NCI-H1048 (cell line): Measurements from ENCODE around the gene SLC25A34.

Experiments
- DNase-seq: peaks from one replicate; lab custom pipeline; 2025; lab: John Stamatoyannopoulos, UW

SLC25A34 gene

DNA sequence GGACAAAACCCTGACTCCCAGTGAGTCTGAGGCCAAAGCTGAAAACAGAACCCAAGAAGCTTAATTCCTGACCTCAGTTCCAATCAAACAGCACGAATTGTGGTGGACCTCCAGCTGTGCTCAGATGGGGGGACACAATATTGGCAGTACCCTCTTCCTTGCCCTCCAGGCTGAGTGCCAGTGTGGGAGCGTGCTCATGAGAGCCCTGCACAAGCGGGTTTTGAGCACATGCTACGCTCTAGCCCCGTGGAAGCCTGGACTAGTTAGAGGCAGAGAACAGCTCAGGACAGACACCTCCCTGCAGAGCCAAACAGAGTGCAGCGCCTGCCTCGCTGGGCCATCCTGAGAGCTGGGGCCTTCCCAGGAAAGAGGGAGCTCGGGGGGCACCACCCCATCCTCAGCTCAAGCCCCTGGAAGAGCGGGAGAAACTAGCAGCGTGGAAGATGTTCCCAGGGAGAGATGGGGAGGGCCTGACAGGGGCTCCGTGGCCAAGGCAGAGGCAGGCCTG, 2.8 kb upstream of the SLC25A34 start:
- DNase-seq = no peak

DNA sequence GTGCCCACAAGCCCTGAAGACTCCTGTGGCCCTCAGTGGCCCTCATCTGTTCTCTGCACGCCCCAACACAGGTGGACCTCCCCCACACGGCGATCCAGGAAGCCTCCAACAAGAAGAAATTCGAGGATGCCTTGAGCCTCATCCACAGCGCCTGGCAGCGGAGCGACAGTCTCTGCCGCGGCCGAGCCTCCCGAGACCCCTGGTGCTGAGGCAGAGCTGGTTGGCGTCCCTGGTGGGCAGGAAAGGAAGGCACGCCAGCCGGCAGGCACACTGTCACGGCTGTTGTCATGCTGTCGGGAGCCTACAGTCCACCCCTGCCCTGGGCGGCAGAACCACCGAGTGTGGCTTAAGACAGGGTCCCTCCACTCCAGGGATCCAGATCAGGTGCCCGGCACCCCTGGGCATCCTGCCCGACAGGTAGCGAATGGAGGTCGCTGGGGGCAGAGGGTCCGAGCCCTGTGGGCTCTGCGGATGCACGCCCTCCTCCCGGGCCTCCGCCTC, 2.3 kb upstream of the SLC25A34 start:
- no peak for DNase-seq

DNA sequence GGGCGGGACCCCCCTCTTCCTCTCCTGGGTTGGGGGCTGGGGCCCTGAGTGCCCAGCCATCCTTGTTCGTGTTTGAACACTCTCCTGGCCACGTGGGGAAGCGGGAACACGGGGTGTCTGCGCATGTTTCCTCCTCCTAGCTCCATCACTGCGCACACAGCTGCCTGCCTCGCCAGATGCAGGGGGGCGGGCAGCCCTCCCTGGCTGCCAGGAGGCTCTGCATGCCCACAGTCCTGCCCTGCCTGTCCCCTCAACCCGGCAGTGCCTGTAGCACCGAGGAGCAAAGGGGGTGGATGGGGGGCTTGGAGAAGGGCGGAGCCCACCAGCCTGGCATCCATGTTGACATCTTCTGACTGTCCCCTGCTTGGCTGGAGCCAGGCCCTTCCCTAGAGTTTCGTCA, 1.8 kb upstream of the SLC25A34 start:
- no peak for DNase-seq

DNA sequence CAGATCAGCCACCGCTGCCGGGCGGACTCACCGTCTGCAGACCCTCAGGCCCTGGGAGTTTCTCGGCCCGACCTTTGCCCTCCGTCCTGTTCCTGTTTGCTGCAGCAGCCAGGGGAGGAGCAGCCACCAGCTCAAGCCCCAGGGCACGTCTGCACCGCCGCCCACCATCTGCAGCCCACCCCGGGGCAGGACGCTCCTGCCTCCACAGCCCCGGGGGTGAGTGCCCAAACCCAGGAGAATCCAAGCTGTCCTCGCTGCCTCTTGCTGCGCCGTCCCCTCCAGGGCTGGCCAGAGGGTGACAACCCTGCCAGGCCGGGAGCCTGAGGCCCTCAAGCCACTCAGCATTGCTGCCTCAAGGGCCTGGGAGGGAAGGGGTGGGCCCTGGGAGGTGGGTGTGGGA, 1.2 kb upstream of the SLC25A34 start:
- DNase-seq = no peak

DNA sequence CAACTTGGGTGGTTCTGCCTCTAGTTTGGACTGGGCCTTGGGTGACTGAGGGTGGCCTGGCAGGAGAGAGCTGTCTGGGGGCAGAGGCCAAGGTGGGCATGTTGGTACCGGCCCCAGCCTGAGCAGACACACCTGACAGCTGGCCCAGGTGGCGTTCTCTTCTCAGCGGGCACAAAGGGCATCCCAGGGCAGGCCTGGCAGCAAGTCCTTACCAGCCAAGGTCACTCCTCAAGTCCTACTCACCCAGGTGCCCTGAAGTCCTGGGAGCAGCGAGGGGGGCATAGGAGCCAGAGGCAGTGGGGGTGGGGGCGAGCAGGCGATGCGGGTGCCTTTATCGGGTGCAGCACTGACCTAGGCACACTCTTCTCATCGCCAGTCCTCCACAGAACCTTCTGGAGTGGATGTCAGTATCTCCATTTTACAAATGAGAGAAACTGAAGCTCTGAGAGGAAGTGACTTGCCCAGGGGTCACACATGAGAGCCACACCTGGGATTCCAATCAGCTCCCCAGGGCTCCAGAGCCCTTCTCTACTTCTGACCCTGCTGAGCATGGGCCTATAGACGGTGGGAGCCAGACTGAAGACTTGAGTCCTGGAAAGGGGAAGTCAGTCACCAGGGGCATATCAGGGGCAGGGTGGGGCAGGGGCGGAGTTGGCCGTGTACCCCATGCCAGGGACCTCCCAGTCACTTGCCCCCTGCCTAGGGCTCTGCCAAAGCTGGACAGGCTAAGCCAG, 587 bp upstream of the SLC25A34 start:
- no peak for DNase-seq

DNA sequence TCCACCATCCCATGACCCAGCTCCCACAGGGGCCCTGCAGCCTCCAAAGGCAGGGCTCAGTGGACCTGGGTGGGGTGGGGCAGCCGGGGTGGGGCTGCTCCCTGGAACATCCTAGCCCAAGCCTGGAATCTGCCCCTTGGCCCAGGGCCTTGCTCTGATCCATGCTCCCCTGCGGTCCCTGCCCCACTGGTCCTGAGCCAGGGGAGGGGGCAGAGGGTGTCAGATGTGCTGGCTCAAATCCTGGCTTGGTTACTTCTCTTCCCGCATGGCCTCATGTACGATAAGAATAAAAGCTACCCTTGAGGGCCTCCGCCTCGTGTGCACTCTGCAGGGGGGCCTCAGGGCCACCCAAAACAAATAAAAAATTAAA, 819 bp downstream of the SLC25A34 start:
- DNase-seq = no peak

DNA sequence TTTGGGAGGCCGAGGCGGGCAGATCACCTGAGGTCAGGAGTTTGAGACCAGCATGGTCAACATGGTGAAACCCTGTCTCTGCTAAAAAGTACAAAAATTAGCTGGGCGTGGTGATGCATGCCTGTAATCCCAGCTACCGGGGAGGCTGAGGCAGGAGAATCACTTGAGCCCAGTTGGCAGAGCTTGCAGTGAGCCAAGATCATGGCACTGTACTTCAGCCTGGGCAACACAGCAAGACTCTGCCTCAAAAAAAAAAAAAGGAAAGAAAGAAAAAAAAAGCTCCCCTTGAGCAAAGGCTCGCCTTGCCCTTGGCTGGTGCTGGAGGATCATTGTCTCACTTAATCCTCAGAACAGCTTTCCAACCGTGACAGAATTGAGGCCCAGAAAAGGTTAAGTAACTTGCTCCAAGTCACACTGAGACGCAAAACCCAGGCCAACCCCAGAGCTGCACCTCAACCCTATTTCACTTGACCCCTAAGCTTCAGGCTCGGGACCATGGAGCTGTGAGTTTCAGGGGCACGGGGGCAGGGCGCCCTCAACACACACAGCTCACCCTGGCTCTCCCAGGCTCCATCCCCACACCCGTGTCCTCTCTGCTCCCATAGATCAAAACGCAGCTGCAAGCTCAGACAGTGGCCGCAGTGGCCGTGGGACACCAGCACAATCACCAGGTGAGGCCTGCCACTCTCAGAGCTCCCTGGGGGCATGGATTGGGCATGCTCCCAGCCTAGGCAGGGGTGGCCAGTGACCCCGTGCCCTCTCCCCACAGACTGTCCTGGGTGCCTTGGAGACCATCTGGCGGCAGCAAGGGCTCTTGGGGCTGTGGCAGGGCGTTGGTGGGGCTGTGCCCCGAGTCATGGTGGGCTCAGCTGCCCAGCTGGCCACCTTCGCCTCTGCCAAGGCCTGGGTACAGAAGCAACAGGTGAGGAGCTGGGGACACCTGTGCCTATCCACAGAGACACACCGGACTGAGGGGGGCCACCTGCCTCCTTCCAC, 1.6 kb downstream of the SLC25A34 start:
- no peak for DNase-seq

DNA sequence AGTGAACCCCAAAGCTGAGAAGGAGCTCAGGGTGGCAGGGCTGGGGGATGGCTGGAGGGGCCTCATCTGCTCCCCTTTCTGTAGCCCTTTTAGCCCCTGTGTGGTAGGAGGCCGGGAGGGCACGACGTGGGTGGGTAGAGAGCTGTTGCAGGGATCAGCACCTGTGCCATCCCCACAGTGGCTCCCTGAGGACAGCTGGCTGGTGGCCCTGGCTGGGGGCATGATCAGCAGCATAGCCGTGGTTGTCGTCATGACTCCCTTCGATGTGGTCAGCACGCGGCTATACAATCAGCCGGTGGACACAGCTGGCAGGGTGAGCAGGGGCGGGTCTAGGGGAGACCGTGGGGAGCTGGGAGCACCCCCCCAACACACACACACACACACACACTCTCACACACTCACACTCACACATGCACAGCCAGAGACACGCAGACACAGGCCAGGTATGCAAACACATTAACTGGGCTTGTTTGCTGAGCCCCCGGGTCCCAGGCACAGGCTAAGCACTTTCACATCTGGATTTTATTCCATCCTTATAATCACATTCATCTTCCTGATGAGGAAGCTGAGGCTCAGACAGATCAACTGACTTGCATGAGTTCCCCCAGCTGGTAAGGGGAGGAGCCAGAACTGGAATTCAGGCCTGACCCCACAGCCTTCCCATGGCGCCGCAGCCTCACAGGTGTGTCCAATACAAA, 2.5 kb downstream of the SLC25A34 start:
- DNase-seq = no peak

DNA sequence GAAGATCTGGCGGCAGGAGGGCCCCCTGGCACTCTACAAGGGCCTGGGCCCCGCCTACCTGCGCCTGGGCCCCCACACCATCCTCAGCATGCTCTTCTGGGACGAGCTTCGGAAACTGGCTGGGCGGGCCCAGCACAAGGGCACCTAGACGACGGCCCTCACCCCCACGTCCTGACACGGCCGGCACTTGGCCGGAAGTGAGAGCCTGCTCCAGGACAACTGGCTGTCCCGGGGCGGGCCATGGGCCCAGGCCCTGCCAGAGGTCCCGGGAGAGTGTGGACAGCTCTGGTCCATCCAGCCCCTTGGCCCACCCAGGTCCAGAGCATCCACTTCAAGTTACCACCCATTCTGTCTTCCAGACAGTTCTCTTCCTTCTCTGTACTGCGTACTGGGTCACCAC, 3.2 kb downstream of the SLC25A34 start:
- DNase-seq = no peak

DNA sequence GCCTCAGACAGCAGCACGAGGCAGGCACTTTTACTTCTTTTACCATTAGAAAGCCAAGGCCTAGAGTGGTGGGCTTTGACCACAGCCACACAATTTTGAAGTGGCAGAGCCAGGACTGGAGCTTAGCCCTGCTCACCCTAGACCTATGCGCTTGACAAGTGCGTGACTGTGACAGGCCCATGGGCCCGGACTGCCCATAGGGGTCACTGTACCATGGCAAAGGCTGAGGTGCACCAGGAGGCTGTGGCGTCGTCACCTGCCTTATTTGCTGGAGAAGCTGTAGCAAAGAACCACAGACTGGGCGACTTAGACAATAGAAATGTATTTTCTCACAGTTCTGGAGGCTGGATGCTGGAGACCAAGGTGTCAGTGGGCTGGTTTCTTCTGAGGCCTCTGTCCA, 3.7 kb downstream of the SLC25A34 start:
- DNase-seq = no peak

DNA sequence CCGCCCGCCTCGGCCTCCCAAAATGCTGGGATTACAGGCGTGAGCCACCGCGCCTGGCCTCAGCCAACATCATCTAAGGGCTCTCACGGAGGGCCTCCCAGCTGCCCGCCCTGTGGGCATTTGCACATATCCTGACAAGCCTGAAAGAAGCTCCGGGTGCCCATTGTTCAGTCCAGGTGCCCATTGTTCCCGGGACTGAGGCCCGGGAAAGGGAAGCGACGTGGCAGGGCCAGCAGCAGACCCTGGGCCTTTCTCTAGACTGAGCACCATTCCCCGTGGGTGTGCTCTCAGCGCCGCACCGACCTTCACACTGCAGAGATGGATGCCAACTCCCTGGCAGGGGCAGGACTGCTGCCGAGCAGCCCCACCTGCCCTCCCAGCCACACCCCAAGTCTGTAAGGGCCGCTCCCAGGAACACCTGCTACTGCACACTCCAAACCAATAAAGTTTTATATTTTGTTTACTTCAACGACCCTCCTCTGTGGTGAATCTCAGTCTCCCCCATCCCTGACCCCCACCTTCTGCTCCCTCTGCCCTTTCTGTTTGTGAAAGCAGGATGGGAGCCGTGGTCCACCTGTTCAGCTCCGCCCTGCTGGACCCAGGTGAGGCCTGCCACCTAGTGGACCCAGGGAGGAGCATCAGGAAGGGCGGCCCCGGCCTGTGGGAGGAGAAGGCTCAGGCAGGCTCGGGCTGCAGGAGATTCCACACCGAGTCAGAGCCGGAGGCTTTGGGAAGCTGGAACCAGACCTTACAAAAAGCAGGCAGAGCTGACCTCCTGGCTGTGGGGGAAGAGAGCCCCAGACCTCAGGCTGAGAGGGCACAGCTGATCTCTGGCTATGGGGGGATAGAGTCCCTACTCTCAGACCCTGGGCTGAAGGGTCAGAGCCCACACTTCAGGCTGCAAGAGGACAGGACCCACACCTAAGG, 5.1 kb downstream of the SLC25A34 start:
- no peak for DNase-seq

DNA sequence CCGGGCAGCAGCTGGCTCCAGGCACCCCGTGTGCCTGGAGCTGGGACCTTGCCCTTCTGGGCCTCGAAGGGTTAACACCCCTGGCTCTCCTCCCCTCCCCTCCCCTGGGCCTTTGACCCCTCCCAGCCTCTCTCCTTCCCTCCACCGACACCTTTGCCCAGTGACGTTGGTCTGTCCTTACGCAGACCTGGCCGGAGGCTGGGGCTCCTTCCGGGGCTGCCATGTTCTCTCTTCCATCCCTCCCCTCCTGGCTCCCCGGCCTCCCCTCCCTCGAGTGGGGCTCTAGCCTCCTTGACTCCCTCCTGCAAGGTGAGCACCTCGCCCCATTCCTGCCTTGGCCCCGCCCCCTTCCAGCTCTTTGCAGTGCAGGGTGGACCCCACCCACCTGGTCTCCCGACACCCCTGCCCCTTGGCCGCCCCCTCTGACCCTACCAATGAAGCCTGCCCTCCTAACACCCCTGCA, 6.3 kb downstream of the SLC25A34 start, which contains the start of gene TMEM82:
TSS of gene TMEM82 (plus strand) at position 161 of the 463 bp plus-strand sequence. CDS start at position 222, 61 bp downstream.
- DNase-seq = no peak

DNA sequence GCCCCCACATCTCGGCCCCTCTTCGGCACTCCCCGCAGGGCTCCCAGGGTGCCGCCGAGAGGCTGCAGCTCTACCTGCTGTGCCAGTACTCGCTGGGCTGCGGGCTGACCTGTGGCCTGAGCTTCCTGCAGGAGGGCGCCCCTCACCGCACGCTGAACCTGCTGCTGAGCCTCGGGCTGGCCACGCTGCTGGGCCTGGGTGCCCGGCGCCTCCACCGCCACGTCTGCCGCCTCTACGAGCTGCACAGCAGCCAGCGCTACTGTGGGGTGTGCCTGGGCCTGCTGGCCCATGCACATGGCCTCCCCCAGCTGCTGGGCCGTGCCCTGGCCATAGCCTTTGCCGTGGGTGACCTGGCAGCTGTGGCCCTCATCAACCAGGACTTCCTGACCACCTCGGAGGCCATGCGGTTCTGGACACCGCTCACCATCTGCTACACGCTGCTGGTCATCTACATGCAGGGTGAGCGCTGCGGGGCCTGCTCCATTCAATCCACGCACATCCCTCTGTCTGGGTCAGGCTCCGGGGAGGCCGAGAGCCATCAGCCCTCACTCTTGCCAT, 8.1 kb downstream of the SLC25A34 start:
- no peak for DNase-seq

DNA sequence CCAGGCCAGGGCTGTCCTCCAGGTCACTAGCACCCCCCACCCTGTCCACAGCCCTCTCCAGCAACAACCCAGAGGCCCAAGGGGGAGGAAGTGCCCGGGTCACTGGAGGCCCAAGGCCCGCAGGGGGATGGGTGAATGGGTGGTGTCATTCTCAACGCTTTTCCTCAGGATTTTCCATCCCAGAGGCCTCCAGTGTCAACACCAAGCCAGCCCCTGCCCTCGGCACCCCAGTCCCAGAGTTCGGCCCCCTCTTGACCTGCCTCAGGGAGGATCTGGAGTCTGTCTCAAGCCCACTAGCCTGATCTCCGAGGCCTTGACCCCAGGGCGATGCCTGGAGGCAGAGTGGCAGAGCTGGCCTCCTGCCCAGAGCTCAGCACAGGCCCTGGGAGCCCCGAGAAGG, 11.3 kb downstream of the SLC25A34 start:
- DNase-seq = no peak

DNA sequence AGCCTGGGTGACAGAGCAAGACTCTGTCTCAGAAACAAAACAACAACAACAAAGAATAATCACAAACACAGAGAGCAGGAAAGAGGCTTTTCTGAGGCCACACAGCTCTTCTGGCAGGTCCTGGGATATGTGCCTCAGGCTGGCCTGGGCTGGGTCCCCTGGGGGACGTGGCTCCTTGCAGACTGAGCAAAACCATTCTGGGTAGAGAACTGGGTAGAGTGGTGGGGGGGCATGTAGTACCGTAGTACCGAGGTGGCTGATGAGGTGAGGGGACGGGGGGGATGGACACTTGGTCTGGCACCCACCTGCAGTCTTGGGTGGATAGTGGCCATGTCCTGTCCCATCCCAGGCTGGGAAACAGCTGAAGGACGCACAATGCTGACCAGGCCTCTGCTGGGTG, 12.2 kb downstream of the SLC25A34 start:
- DNase-seq = no peak

DNA sequence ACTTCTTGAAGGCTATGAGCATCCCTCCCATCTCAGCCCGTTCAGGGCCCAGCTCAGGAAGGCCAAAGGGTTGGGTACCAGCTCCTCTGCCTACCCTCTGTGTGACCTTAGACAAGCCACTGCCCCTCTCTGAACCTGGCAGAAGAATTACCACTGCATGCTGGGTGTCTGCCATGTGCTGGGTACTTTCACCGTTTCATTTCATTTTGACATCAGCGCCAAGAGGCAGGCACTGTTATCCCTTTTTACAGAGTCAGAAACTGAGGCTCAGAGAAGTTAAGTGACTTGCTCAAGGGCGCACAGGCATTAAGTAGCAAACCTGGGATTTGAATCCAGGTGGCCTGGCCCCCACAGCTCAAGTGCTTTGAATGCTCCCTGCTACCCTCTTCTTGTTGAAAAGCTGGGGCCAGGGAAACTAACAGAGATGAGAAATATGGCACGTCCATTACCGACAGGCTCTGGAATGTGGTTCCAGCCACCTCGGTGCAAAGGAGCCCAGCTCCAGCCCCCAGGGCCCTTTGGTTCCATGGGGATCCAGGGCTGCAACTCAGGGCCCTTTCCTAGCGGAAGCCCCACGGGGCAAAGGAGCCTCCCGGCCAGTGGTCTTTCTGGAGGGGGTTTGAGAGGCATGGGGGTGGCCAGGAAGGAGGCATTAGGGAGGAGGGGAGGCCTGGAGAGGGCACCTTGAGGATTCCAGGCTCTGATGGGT, 12.8 kb downstream of the SLC25A34 start:
- DNase-seq = no peak

DNA sequence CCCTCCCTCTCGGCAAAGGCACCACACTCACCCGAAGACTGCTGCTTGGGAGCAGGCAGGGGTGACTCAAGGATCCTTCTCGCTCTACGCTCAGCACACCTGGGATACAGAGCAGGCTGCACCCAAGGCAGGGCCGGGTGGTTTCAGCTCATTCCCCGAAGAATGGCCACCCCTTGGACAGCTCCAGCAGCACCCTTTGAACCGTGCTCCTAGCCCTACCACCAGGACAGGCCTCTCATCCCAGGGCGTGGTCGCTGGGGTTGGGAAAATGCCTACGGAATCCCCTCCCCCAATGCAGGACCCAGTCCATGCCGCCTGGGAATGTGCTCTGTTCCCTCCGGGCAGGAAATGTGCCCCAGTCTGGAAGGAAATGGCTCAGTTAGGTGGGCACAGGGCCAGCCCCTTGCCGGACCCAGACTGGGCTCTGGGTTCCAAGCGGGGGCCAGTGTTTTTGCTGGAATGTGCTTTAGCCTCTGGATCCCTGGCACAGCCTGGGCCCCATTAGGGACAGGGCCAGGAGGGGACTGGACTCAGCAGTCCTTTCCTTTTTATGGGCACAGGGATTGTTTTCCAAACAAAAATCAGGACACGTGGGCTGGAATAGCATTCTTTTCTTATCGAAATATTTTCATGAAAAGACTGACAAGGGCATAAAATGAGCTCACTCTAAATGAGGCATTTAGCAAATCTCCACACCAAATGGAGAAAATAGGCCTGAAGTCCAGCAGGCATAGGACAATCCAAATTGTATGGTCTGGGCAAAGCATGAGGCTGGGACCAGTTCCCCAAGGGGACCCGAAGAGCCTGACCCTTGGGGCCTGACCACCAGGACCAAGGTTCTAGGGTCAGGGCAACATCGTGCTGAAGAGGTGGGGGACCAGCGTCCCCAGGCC, 13.6 kb downstream of the SLC25A34 start:
- no peak for DNase-seq

DNA sequence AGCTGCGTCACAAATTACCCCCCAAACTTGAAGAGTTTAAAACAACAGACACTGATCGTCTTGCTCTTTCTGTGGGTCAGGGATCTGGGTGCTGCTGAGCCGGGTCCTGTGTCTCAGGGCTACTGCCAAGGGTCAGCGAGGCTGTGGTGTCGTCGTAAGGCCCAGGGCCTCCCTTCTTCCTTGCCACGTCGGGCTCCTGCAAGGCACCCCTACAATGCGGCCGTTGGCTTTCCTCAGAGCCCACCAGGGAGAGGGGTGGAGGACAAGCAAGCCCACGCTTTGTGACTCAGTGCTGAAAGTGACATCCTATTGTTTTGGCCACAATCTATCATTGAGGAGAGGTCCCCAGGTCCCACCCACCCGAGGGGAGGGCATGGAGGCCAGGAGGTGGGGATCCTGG, 14.9 kb downstream of the SLC25A34 start:
- no peak for DNase-seq

DNA sequence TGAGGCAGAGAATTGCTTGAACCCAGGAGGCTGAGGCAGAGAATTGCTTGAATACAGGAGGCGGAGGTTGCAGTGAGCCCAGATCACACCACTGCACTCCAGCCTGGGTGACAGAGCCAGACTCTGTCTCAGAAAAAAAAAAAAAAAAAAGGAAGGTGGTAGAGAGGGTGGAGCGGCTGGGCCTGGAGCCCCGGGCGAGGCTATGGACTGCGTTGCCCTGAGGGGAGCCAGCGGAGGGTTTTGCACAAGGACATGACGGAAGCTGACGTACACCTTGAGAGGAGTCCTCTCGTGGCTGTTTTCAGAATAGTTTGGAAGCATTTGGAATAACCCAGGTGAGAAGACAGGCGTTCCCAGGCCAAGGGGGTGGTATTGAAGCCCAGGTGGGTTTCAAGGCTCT, 15.7 kb downstream of the SLC25A34 start:
- DNase-seq = no peak
